Measurements from ENCODE around the gene MAGI2.

Gene MAGI2

DNA sequence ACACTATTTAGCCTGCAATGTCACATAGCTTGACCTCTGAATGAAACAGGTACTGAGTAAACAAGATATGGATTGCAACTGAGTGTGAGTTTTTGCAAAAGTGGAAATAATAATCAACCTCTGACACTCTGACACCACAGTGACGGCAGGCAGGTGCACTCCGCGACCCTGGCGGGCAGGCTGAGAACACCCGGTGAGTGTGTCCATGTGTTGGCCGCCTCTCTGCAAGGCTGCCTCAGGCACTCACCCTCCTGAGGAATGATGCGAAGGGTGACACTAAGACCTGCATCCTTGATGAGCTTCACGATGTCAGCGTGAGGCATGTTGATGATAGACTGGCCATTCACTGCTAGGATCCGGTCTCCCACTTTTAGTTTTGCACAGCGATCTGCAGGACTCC, 1318.7 kb downstream of the MAGI2 start:
- H3K4me3 ChIP-seq (ENCODE audit: low read length): no peak overlapping the region
- no peak for TF ChIP-seq ZNF274 (IDR thresholded peaks at IDR 0.05; ENCODE audit: low read depth, low read length)

DNA sequence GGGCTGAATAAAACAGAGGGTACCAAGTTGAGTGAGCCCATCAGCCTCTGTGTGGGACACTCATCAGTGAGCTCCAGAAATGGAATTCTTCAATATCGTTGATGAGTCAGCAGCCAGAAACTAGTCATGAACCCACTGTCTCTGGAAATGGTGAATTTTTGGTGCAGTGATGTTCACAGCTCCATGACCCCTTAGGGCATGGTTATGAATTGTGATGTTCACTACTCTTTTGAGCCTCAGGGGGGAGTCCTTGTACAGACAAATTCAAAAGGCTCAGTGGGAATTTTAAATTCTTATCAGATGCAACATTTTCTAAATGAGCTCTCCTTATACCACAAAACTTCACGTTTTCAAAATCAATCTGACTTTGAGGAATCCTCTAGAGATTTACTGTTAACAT, 1319.2 kb downstream of the MAGI2 start:
- no peak for TF ChIP-seq ZNF274 (IDR thresholded peaks at IDR 0.05; ENCODE audit: low read depth, low read length)
- no peak overlapping the region for H3K4me3 ChIP-seq (ENCODE audit: low read length)

DNA sequence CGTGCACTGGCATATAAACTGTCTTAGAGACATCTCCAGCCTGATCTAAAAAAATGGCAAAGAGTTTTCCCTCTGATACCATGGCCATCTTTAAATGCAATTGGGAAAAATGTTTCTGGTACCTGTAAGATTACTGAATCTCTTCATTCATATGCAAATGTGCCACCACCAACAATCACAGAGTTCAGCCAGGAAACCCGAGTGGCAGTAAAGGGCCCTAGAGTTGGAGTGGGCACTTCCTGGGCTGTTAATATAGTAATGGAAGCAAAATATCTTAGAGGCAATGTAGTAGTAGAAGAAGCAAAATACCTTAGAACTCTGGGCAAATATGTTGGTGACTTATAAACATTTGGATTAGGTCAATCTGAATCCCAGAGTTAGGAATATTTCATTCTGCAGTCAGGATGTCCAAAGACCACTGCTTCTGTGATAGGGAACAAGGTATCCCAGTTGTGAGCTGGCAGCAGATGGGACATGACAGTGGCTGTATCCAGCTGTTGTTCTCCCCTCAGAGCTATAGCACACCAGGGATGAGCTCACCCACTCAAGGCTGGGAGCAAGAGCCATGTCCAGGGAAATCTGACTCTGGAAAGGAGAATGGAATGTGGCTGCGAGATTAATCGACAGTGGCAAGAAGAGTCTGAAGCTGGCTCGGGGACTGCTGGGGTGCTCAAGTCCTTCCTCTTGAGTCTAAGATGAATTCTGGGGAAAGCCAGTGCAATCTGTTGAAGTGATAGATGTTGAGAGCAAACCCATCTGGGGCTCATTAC, 1322.8 kb downstream of the MAGI2 start:
- H3K4me3 ChIP-seq (ENCODE audit: low read length): no peak overlapping the region
- no peak for TF ChIP-seq ZNF274 (IDR thresholded peaks at IDR 0.05; ENCODE audit: low read depth, low read length)

DNA sequence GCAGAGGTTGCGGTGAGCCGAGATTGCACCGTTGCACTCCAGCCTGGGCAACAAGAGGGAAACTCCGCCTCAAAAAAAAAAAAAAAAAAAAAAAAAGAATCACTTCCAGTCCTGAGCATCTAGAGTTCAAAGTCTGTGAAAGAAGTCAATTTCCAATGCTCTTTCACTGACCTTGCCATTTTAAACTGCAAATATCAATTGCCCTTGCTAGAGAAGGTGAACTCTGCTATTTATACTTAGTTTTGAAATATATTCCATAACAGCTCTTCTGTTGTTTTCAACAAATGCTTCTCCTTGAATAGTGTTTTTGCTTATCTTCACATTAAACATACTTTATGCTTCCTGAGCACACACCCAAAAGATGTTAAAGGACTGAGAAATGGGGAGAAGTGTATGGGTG, 1323.6 kb downstream of the MAGI2 start:
- TF ChIP-seq ZNF274 (IDR thresholded peaks at IDR 0.05; ENCODE audit: low read depth, low read length): no peak
- no peak overlapping the region for H3K4me3 ChIP-seq (ENCODE audit: low read length)

DNA sequence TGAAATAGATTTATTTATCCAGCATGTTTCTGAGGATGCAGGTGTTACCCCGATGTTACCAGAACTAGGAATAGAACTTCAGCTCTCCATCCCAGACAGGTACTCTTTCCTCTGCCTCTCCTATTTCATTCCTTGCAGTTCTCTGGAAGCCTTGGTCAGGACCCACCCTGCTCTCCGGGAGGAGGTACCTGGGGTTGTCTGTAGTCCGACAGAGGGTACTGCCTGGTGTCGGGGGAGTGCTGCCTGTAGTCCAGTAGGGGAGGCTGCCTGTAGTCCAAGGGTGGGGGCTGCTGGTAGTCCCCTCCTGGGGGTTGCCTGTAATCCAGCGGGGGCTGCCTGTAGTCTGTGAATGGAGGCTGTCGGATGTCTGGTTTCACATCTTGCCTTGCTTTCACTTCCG, 1326.5 kb downstream of the MAGI2 start:
- TF ChIP-seq ZNF274 (IDR thresholded peaks at IDR 0.05; ENCODE audit: low read depth, low read length): no peak
- H3K4me3 ChIP-seq (ENCODE audit: low read length): no peak overlapping the region

DNA sequence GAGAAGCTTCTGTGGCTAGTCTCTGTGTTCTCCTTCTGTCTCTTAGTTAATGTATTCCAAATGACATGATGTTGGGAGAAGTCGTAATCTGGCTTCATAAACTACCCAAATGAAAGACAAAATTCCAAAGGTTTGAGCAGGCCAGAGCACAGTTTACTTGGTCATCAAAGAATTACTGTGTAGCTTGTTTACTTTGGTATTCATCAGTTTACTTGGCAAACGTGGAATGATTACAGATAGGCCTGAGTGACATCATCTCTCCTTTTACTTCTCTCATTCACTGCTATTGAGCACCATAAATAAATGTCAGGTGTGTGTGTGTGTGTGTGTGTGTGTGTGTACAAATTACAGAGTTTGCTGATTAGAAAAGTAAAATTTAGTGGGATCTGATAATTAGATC, 1327.6 kb downstream of the MAGI2 start:
- H3K4me3 ChIP-seq (ENCODE audit: low read length): no peak overlapping the region
- TF ChIP-seq ZNF274 (IDR thresholded peaks at IDR 0.05; ENCODE audit: low read depth, low read length): no peak

DNA sequence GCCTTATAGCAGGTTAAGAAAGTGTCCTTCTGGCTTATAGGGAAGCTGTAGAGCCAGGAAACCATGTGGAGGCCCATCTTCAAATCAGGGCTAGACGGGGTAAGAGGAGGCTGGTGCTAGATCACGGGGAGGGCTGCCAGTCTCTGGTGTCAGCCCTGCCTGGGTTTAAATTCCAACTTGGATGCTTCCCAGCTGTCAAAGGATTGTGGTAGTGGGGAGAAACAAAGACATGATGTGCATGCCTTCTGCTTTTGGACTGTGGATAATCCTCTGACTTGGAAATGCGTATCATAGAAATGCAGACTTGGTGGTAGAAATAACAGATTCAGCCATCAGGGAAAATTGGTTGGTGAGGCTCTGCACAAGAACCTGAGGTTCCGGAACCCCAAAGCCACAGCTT, 1329.3 kb downstream of the MAGI2 start:
- H3K4me3 ChIP-seq (ENCODE audit: low read length): no peak overlapping the region
- no peak for TF ChIP-seq ZNF274 (IDR thresholded peaks at IDR 0.05; ENCODE audit: low read depth, low read length)

DNA sequence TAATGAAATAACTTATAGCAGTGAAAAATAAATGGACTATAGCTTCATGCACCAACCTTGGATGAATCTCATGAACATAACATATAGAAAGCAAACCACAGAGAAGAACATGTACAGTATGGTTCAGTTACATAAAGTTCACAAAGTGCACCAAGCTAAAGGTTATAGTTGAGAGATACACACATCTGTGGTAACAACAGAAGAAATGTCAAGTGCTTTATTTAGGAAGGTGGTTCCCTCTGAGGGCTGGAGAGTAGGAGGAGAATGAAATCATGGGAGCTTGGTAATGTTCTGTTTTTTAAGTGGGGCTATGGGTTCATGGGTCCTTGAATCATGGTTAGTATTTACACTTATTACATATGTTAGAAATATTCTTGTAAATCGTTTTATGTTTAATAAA, 1331.6 kb downstream of the MAGI2 start:
- TF ChIP-seq ZNF274 (IDR thresholded peaks at IDR 0.05; ENCODE audit: low read depth, low read length): no peak

DNA sequence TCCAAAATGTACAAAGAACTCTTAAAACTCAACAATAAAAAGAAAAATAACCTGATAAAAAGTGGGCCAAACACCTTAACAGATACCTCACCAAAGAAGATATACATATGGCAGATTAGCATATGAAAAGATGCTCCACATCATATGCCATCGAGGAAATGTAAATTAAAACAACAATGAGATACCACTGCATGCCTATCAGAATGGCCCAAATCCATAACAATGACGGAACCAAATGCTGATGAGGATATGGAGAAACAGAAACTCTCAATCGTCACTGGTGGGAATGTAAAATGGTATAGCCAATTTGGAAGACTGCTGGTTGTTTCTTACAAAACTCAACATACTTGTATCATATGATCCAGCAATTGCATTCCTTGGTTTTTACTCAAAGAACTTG, 1335.0 kb downstream of the MAGI2 start:
- H3K4me3 ChIP-seq (ENCODE audit: low read length): no peak overlapping the region
- TF ChIP-seq ZNF274 (IDR thresholded peaks at IDR 0.05; ENCODE audit: low read depth, low read length): no peak

More for the DNA sequence above, 1331.6 kb downstream of the MAGI2 start:
- H3K4me3 ChIP-seq (ENCODE audit: low read length): no peak overlapping the region

DNA sequence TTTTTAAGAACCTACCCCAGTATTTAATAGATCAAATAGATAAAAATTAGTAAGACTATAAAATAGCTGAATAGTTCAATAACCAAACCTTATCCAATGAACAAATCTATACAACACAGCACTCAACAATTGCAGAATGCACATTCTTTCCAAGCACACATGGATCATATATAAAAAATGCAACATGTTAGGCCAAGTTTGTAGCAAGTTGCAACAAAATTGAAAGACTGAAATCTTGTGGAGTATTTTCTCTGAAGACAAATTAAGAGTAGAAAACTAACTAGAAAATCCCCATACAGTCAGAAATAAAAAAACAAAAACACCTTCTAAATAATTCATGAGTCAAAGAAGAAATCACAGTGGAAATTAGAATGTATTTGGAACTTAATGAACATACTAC, 1337.6 kb downstream of the MAGI2 start:
- no peak for TF ChIP-seq ZNF274 (IDR thresholded peaks at IDR 0.05; ENCODE audit: low read depth, low read length)
- no peak overlapping the region for H3K4me3 ChIP-seq (ENCODE audit: low read length)

DNA sequence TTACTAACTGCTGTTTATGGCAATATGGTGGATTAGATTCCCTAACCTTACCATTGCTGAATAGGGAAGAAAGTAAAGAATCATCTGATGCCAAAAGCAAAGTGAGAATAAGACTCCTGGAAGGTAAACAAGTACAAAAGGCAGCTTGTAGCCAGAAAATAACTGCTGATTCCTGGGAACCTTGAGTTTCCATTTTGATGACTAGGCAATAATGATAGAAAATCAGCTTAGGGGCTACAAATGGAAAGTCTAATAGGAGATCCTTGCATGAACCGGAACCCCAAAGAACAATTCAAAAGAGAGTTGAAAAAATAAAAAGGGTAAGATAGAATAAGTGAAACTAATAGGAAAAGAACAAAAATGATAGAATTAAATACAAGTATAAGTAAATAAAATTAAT, 1338.5 kb downstream of the MAGI2 start:
- TF ChIP-seq ZNF274 (IDR thresholded peaks at IDR 0.05; ENCODE audit: low read depth, low read length): no peak
- H3K4me3 ChIP-seq (ENCODE audit: low read length): no peak overlapping the region

DNA sequence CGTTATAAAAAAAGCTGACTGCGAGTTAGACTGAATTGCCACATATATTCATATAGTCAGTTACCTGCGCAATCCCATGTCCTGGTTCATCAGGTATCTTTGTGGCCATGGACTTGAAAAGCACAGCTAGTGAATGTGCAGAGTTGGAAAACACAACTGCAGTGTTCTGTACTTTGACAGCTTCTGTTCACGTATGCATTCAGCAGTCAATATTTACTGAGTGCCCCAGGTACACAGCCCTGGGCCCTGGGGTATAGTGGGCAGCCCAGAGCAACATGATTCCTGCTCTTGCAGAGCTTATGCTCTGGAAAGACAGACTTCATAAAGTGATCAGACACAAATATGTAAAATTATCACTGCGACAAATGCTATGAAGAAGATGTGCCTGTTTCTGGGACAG, 1341.0 kb downstream of the MAGI2 start:
- no peak overlapping the region for H3K4me3 ChIP-seq (ENCODE audit: low read length)
- no peak for TF ChIP-seq ZNF274 (IDR thresholded peaks at IDR 0.05; ENCODE audit: low read depth, low read length)

DNA sequence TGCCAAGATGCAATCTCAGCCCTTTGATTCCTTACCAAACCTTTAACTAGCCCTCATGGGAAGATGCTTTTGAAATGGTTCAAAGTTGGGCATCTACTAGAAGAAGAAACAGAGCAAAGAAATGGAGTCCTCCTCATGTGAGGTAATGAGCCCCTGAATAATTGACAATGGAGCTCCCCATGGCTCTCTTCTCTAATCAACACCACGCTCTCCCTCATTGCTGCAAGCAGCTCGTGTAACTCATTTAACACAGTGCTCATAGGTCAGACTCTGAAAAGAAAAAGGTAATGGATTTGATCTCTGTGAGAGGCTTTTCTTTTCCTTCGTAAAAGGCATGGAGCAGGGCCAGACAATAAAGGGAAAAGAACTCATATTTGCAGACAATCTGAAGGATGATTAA, 1342.1 kb downstream of the MAGI2 start:
- no peak overlapping the region for H3K4me3 ChIP-seq (ENCODE audit: low read length)

DNA sequence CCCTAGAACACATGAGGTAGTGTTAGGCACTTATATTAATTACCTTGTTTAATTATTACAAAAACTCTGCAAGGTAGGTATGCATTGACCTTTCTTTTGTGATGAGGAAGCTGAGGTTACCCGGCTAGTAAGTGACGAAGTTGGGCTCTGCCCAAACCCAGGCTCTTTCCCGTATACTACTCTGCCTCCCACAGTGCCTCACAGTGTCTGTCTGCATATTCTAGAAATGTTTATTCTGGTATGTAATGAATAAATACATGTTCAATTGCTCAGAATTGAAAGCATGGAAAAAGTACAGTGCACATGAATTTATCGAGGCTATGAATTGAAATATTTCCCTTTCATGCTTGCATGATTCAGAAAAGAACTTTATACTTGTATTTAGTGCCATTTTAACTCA, 1350.0 kb downstream of the MAGI2 start:
- no peak for TF ChIP-seq ZNF274 (IDR thresholded peaks at IDR 0.05; ENCODE audit: low read depth, low read length)
- H3K4me3 ChIP-seq (ENCODE audit: low read length): no peak overlapping the region

More for the DNA sequence above, 1342.1 kb downstream of the MAGI2 start:
- TF ChIP-seq ZNF274 (IDR thresholded peaks at IDR 0.05; ENCODE audit: low read depth, low read length): no peak

DNA sequence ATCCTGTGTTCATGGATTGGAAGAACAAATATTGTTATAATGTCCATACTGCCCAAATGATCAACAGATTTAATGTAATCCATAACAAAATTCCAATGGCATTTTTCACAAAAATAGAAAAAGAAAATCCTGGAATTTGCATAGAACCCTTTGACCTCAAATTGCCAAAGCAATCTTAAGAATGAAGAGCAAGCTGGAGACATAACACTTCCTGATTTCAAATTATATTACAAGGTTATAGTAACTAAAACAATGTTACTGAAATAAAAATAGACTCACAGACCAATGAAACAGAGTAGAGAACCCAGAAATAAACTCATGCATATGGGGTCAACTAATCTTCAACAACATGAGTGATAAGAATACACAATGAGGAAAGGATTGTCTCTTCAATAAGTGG, 1352.4 kb downstream of the MAGI2 start:
- TF ChIP-seq ZNF274 (IDR thresholded peaks at IDR 0.05; ENCODE audit: low read depth, low read length): no peak
- H3K4me3 ChIP-seq (ENCODE audit: low read length): no peak overlapping the region
